Measurements from ENCODE around the gene IL22. TPM values are rescaled to one million over a fixed set of nuclear protein-coding genes. Genes with fewer than 3 reads are reported as not detected.

Gene IL22
- total RNA-seq, 1 experiment from 2014 or later: not detected

DNA sequence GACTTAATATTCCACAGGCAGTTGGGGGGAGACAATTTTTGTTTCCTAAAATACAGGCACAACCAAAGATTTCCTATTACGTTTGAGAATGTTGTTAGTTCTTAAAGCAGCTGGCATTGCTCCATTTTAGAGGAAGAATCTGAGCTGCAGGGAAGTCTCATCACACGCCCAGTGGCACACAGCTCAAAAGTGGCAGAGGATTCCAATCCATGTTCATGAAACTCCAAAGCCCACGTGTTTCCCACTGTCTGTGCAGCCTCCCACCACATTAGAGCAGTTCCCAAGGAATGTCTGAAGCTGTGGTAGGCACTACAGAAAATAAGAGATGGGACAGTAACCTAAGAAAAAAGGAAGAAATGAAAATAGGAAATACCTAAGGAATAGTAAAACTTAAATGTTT is 21.7 kb downstream of the IL22 start (continued):
- TF ChIP-seq, protein P1, sequence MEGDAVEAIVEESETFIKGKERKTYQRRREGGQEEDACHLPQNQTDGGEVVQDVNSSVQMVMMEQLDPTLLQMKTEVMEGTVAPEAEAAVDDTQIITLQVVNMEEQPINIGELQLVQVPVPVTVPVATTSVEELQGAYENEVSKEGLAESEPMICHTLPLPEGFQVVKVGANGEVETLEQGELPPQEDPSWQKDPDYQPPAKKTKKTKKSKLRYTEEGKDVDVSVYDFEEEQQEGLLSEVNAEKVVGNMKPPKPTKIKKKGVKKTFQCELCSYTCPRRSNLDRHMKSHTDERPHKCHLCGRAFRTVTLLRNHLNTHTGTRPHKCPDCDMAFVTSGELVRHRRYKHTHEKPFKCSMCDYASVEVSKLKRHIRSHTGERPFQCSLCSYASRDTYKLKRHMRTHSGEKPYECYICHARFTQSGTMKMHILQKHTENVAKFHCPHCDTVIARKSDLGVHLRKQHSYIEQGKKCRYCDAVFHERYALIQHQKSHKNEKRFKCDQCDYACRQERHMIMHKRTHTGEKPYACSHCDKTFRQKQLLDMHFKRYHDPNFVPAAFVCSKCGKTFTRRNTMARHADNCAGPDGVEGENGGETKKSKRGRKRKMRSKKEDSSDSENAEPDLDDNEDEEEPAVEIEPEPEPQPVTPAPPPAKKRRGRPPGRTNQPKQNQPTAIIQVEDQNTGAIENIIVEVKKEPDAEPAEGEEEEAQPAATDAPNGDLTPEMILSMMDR (IDR thresholded peaks at IDR 0.05 in 2 of 3, conservative IDR thresholded peaks at IDR 0.05 in 1 of 3; ENCODE audit: borderline replicate concordance in 1 of 3, insufficient read depth in 1 of 3, low read depth in 2 of 3, low read length in 2 of 3): no peak
- TF ChIP-seq ELF1 (IDR thresholded peaks at IDR 0.05; ENCODE audit: borderline replicate concordance, low read depth) (no peak), POLR2A (IDR thresholded peaks at IDR 0.05; ENCODE audit: borderline replicate concordance, extremely low read depth, insufficient read depth, insufficient read length) (no peak), JUND (IDR thresholded peaks at IDR 0.05) (no peak), CEBPB (IDR thresholded peaks at IDR 0.05; ENCODE audit: low read depth) (no peak)

DNA sequence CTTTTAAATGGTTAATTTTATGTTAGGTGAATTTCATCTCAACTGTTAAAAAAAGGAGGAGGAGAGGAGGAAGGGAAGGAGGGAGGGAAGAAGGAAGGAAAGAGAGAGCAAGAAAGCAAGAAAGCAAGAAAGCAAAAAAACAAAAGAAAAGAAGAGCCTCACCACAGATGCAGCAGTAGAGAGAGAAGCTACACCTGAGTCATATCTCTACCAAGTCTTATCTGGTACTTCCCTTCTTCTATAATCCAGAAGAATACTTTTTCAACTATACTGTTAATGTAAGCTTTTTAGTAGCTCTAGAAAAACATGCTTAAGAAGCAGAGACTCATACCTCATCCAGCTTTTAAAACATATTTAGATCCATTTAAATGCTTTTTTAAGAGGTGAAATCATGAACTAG is 22.2 kb downstream of the IL22 start:
- Histone ChIP-seq H3K36me3 (ENCODE audit: control insufficient read depth in 1 of 2, insufficient read depth in 2 of 2, low read length in 2 of 2) (no peaks in the 10 kb centered on the region), H2AFZ (ENCODE audit: low read depth, low read length, poor library complexity, severe bottlenecking) (no peak overlapping the region), H3K4me2 (ENCODE audit: low read length) (no peak overlapping the region), H4K20me1 (ENCODE audit: insufficient read depth) (no peaks in the 10 kb centered on the region), H3K27ac (ENCODE audit: low read depth, low read length) (no peak overlapping the region), H3K4me3 (replicated peaks in 1 of 2; ENCODE audit: low read depth in 1 of 2, low read length in 2 of 2) (no peak overlapping the region), H3K9me3 (ENCODE audit: control insufficient read depth in 1 of 2, insufficient read depth in 1 of 2, low read depth in 1 of 2, low read length in 2 of 2) (no peaks in the 10 kb centered on the region), H3K79me2 (ENCODE audit: insufficient read depth, low read length) (no peaks in the 10 kb centered on the region), H3K4me1 (ENCODE audit: control insufficient read depth in 1 of 2, insufficient read depth in 2 of 2, low read length in 2 of 2) (peaks cover 0 to under 1% of the 10 kb centered on the region in 2 experiments; a peak in 1 of 4 replicates), H3K9ac (ENCODE audit: low read length) (no peak overlapping the region), H3K27me3 (ENCODE audit: insufficient read depth, low read length) (no peaks in the 10 kb centered on the region), H3K9me2 (ENCODE audit: insufficient read depth) (no peaks in the 10 kb centered on the region)
- DNase-seq (ENCODE audit: low read depth, low spot score): no peak
- ChIA-PET CTCF (no interaction called here), RAD21 (ENCODE audit: low non-redundant PET in 1 of 2, low total read pairs in 2 of 2, uncharacterized antibody in 2 of 2, unreplicated experiment in 2 of 2) (no interaction called here), POLR2A (no interaction called here)
- TF ChIP-seq, protein P2, sequence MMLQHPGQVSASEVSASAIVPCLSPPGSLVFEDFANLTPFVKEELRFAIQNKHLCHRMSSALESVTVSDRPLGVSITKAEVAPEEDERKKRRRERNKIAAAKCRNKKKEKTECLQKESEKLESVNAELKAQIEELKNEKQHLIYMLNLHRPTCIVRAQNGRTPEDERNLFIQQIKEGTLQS (IDR thresholded peaks at IDR 0.05): no peak
- no peak for TF ChIP-seq EGR1 (IDR thresholded peaks at IDR 0.05; ENCODE audit: low read depth)
- TF ChIP-seq, protein P3, sequence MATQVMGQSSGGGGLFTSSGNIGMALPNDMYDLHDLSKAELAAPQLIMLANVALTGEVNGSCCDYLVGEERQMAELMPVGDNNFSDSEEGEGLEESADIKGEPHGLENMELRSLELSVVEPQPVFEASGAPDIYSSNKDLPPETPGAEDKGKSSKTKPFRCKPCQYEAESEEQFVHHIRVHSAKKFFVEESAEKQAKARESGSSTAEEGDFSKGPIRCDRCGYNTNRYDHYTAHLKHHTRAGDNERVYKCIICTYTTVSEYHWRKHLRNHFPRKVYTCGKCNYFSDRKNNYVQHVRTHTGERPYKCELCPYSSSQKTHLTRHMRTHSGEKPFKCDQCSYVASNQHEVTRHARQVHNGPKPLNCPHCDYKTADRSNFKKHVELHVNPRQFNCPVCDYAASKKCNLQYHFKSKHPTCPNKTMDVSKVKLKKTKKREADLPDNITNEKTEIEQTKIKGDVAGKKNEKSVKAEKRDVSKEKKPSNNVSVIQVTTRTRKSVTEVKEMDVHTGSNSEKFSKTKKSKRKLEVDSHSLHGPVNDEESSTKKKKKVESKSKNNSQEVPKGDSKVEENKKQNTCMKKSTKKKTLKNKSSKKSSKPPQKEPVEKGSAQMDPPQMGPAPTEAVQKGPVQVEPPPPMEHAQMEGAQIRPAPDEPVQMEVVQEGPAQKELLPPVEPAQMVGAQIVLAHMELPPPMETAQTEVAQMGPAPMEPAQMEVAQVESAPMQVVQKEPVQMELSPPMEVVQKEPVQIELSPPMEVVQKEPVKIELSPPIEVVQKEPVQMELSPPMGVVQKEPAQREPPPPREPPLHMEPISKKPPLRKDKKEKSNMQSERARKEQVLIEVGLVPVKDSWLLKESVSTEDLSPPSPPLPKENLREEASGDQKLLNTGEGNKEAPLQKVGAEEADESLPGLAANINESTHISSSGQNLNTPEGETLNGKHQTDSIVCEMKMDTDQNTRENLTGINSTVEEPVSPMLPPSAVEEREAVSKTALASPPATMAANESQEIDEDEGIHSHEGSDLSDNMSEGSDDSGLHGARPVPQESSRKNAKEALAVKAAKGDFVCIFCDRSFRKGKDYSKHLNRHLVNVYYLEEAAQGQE (IDR thresholded peaks at IDR 0.05; ENCODE audit: low read depth): no peak
- no peak for TF ChIP-seq ELF1 (IDR thresholded peaks at IDR 0.05; ENCODE audit: borderline replicate concordance, low read depth)
- no peak for TF ChIP-seq FOSL1 (IDR thresholded peaks at IDR 0.05; ENCODE audit: low read depth)
- TF ChIP-seq, protein P4, sequence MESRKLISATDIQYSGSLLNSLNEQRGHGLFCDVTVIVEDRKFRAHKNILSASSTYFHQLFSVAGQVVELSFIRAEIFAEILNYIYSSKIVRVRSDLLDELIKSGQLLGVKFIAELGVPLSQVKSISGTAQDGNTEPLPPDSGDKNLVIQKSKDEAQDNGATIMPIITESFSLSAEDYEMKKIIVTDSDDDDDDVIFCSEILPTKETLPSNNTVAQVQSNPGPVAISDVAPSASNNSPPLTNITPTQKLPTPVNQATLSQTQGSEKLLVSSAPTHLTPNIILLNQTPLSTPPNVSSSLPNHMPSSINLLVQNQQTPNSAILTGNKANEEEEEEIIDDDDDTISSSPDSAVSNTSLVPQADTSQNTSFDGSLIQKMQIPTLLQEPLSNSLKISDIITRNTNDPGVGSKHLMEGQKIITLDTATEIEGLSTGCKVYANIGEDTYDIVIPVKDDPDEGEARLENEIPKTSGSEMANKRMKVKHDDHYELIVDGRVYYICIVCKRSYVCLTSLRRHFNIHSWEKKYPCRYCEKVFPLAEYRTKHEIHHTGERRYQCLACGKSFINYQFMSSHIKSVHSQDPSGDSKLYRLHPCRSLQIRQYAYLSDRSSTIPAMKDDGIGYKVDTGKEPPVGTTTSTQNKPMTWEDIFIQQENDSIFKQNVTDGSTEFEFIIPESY (IDR thresholded peaks at IDR 0.05; ENCODE audit: extremely low read depth, insufficient replicate concordance, low read length): no peak
- no peak for TF ChIP-seq POLR2A (IDR thresholded peaks at IDR 0.05; ENCODE audit: borderline replicate concordance, extremely low read depth, insufficient read depth, insufficient read length)
- no peak for TF ChIP-seq CEBPB (IDR thresholded peaks at IDR 0.05; ENCODE audit: low read depth)
- TF ChIP-seq, protein P1 (IDR thresholded peaks at IDR 0.05 in 2 of 3, conservative IDR thresholded peaks at IDR 0.05 in 1 of 3; ENCODE audit: borderline replicate concordance in 1 of 3, insufficient read depth in 1 of 3, low read depth in 2 of 3, low read length in 2 of 3): no peak
- no peak for ATAC-seq
- intact Hi-C loops (cut with micrococcal nuclease): no loop called here
- BruUV-seq (replicated peaks): no TSS peak
